ENCODE data around the gene IQCK. TPM values are rescaled to one million over a fixed set of nuclear protein-coding genes. Genes with fewer than 3 reads are reported as not detected.
"Not testable (repeated sequence)": the region's sequence is repeated elsewhere in the genome, so short reads cannot be mapped to it uniquely, and the experiment has no call there.

The IQCK gene
- total RNA-seq (2014; rRNA removed; shearing (Covaris generic)), result 5.3 and 6.1 TPM in 2 replicates
- polyA plus RNA-seq (2015; cell fraction: cytosol; rRNA removed), result 5.7 and 5.9 TPM in 2 replicates
- 7.5 and 12.3 TPM in 2 replicates for polyA plus RNA-seq (2015; cell fraction: nucleus; rRNA removed)

GRCh38 chr16:19717741-19718623, at the start of gene IQCK, which contains the start of gene KNOP1:
IQCK (plus strand) TSS chr16:19718271; CDS start chr16:19718307, 36 bp downstream.
KNOP1 (minus strand) TSS chr16:19718227; CDS start chr16:19715035, 3,192 bp downstream.
- in situ Hi-C loops (cut with HindIII; ENCODE audit: low pct_unique_long_range_greater_than_20kb, low sequenced_read_pairs), result no loop called here
- peak; percentile 84 for DNase-seq (ENCODE audit: low read depth, low spot score)

- DNase-seq (ENCODE audit: low read depth, low spot score), result no peak
- in situ Hi-C loops (cut with HindIII; ENCODE audit: low pct_unique_long_range_greater_than_20kb, low sequenced_read_pairs), result no loop called here
Measured at GRCh38 chr16:19672378-19672777, 45.7 kb upstream of the IQCK start.

DNA sequence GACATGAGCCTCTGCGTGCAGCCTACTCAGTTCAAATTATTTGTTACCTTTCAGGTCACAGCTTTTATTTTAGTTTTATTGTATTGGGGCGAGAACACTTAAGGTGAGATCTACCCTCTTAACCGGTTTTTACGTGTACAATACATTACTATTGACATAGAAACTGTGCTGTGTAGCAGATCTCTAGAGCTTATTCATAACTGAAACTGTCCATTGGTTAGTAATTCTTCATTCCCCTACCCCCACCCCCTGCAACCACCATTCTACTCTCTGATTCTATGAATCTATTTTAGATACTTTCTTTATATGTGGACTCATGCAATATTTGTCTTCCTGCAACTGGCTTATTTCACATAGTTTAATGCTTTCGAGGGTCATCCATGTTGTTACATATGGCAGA, 43.6 kb upstream of the IQCK start:
- in situ Hi-C loops (cut with HindIII; ENCODE audit: low pct_unique_long_range_greater_than_20kb, low sequenced_read_pairs), result no loop called here
- DNase-seq (ENCODE audit: low read depth, low spot score), result no peak

DNA sequence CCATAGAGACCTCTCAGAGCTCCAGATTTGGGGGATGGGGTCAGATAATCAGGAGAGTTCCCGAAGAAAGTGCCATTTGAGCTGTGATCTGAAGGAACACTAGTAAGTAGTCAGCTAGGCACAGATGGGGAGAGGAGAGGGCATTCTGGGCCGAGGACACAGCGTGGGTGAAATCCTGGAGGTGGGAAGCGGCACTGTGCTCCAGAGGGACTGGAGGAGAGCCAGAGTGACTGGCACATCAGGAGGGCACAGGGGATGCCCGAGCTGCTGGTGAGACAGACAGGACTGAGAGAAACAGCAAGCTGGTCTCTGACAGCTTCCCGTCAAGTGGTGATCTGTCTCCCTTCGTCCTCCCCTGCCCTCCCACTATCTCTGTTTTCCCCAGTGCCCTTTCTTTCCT, 40.7 kb upstream of the IQCK start:
- in situ Hi-C loops (cut with HindIII; ENCODE audit: low pct_unique_long_range_greater_than_20kb, low sequenced_read_pairs), result no loop called here

DNA sequence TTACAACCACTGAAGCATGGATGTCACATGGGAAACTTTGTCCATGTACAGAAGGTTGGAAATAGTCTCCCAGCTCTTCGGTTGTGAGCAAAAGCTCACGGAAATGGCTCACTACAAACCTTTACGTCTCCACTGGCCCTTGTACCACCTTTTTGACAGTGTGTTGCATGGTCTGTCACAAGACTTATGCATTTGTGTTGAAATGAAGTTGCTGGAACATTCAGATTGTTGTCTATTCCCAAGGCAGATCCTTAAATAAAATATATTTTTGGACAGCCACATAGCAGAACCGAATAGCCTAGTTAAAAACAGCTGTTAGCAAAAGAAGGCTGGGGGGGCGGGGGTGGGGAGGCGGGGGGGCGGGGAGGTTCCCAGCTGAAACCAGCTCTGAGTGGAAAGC, 39.3 kb upstream of the IQCK start:
- in situ Hi-C loops (cut with HindIII; ENCODE audit: low pct_unique_long_range_greater_than_20kb, low sequenced_read_pairs), result no loop called here
- no peak for DNase-seq (ENCODE audit: low read depth, low spot score)

More for the DNA sequence above, 40.7 kb upstream of the IQCK start:
- DNase-seq (ENCODE audit: low read depth, low spot score), result no peak

- DNase-seq (ENCODE audit: low read depth, low spot score); in situ Hi-C loops (cut with HindIII; ENCODE audit: low pct_unique_long_range_greater_than_20kb, low sequenced_read_pairs): not testable (repeated sequence)
Measured at GRCh38 chr16:19679281-19679680, 38.8 kb upstream of the IQCK start.

- no peak for DNase-seq (ENCODE audit: low read depth, low spot score)
- in situ Hi-C loops (cut with HindIII; ENCODE audit: low pct_unique_long_range_greater_than_20kb, low sequenced_read_pairs), result no loop called here
Measured at GRCh38 chr16:19680881-19681340, 37.2 kb upstream of the IQCK start.

DNA sequence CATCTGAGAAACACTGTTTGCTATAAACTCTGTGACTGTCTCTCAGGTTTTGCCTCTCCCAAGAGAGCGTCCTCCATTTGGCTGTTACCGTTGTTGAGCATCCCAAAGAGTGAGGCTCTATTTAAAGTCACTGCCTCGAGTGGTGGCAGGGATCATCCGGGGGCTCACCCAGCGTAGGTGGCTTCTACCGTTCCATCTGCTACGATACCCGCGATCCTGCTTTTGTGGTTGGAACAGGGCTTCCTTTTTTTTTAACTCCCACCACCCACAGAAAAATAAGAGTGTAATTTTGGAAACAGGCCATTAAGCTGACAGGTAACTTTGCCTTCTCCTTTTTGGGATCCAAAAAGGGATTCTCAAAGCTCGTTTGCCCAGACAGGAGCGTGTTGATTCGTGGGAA, 36.4 kb upstream of the IQCK start:
- in situ Hi-C loops (cut with HindIII; ENCODE audit: low pct_unique_long_range_greater_than_20kb, low sequenced_read_pairs), result no loop called here
- DNase-seq (ENCODE audit: low read depth, low spot score), result no peak

- in situ Hi-C loops (cut with HindIII; ENCODE audit: low pct_unique_long_range_greater_than_20kb, low sequenced_read_pairs), result no loop called here
- no peak for DNase-seq (ENCODE audit: low read depth, low spot score)
Measured at GRCh38 chr16:19683453-19684236, 34.4 kb upstream of the IQCK start.

DNA sequence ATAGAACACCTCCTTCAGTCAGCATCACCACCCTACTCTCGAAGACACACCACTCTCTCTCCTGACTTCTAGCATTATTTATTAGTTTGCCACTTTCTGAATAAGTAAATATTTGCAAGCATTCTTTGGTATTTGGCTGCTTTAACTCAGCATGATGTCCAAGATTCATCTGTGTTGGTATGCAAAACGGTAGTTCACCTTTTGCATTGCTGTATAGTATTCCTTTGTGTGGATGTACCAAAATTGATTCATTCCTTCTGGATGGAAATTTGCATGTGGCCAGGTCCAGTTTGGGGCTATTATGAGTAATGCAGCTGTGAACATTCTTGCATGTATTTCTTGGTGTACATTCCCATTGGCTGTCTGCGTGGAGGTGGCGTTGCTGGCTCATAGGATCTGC, 32.9 kb upstream of the IQCK start:
- in situ Hi-C loops (cut with HindIII; ENCODE audit: low pct_unique_long_range_greater_than_20kb, low sequenced_read_pairs), result no loop called here
- DNase-seq (ENCODE audit: low read depth, low spot score), result no peak

GRCh38 chr16:19687279-19687678, 30.8 kb upstream of the IQCK start:
- DNase-seq (ENCODE audit: low read depth, low spot score), result no peak
- in situ Hi-C loops (cut with HindIII; ENCODE audit: low pct_unique_long_range_greater_than_20kb, low sequenced_read_pairs), result no loop called here

DNA sequence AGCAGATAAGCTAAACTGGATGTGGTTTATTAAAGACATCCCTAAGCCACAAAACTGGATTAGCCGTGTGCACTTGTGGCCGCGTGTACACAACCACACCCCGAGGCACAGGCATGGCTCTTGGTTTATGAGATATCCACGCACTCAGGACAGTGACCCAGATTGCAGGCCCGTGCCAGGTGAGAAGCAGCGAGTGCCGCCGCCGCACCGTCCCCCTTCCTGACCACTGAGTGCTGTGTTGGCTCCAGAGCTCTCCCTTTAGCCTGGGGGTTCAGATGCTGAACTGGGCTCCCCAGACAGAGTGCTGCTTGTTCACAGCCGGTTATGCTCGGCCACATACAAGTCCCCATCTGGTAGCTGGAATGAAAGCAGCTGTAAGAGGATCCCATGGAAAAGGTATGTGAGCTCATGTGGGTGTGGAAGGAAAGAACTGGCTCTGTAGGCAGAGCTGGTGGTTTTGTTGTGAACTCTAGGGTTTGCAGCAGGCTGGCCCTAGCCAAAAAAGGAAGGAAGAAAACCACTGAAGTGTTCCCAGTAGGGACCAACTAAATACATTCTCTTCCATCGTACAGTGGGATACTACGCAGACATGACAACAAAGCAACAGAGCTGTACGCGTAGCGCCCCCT, 29.6 kb upstream of the IQCK start:
- in situ Hi-C loops (cut with HindIII; ENCODE audit: low pct_unique_long_range_greater_than_20kb, low sequenced_read_pairs), result no loop called here
- DNase-seq (ENCODE audit: low read depth, low spot score), result no peak

DNA sequence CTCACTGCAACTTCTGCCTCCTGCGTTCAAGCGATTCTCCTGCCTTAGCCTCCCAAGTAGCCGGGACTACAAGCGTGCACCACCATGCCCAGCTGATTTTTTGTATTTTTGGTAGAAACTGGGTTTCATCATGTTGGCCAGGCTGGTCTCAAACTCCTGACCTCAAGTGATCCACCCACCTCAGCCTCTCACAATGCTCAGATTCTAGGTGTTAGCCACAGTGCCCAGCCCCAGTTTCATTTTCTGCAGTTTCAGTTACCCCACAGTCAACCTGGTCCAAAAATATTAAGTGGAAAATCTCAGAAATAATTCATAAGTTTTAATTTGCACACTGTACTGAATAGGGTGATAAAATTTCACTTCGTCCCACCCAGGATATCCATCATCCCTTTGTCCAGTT, 28.7 kb upstream of the IQCK start:
- DNase-seq (ENCODE audit: low read depth, low spot score), result no peak
- in situ Hi-C loops (cut with HindIII; ENCODE audit: low pct_unique_long_range_greater_than_20kb, low sequenced_read_pairs), result no loop called here

- DNase-seq (ENCODE audit: low read depth, low spot score), result no peak
- in situ Hi-C loops (cut with HindIII; ENCODE audit: low pct_unique_long_range_greater_than_20kb, low sequenced_read_pairs), result no loop called here
Measured at GRCh38 chr16:19690196-19690595, 27.9 kb upstream of the IQCK start.

GRCh38 chr16:19691161-19691711, 26.8 kb upstream of the IQCK start:
- no peak for DNase-seq (ENCODE audit: low read depth, low spot score)
- in situ Hi-C loops (cut with HindIII; ENCODE audit: low pct_unique_long_range_greater_than_20kb, low sequenced_read_pairs), result no loop called here

DNA sequence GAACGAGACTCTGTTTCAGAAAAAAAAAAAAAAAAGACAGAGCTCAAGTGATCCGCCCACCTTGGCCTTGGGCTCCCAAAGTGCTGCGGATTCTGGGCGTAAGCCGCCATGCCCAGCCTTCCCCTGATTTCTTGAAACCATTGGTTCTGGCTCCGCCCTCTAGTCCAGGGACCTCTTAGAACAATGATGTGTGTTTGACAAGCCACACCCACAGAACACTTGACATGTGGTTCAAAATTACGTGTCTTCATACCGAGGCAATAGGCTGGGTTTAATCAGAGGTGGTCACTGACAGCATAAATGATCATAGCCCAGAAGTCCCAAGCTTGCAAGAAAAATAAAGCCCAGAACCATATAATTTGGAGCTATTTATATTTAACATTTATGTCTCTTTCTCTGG, 23.1 kb upstream of the IQCK start:
- DNase-seq (ENCODE audit: low read depth, low spot score), result no peak
- in situ Hi-C loops (cut with HindIII; ENCODE audit: low pct_unique_long_range_greater_than_20kb, low sequenced_read_pairs), result no loop called here

DNA sequence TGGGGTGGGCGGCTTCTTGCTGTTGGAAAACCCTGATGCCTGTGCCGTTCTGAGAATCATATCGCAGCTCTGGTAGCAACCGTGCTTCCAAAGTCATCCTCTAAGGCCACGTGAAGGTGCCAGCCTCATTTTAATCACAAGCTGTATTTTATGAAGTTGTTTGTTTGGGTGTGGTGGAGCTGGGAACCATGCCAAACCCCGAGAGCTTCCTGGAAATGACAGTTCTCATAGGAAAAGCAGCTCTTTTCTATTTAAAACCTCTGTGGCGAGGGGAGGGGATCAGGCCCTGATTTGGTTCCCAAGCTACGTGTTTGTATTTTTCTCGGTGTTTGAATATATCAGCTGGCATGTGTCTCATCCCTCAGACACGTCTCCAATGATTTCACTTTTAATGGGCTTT, 21.7 kb upstream of the IQCK start:
- in situ Hi-C loops (cut with HindIII; ENCODE audit: low pct_unique_long_range_greater_than_20kb, low sequenced_read_pairs), result no loop called here
- DNase-seq (ENCODE audit: low read depth, low spot score), result peak; percentile 77

GRCh38 chr16:19696961-19697360, 21.1 kb upstream of the IQCK start:
- DNase-seq (ENCODE audit: low read depth, low spot score), result no peak
- in situ Hi-C loops (cut with HindIII; ENCODE audit: low pct_unique_long_range_greater_than_20kb, low sequenced_read_pairs), result no loop called here
